SK-N-SH (cell line): ENCODE results near the gene THSD4. TPM values are rescaled to one million over a fixed set of nuclear protein-coding genes. Genes with fewer than 3 reads are reported as not detected.
"Not testable (repeated sequence)": the region's sequence is repeated elsewhere in the genome, so short reads cannot be mapped to it uniquely, and the experiment has no call there.

ENCODE experiments used
- CTCF ChIA-PET: fragments of 300-600, 350-600 bp; formaldehyde crosslinking; extraction: SDS; loops from one replicate; lab custom pipeline; 2021; lab: Yijun Ruan, JAX
- POLR2A ChIA-PET: fragments of 350-600 bp; sonication (Branson Sonifier 250); formaldehyde crosslinking; extraction: SDS; loops from one replicate; lab custom pipeline; 2020; ENCODE audit warnings: antibody characterized with exemption, inconsistent platforms; lab: Yijun Ruan, JAX
- DNase-seq: peaks from one replicate; pipeline ENCODE4 v3.0.0; 2012
- H2AFZ ChIP-seq: fragments of 200-600 bp; sonication (generic); 2 replicates; pipeline ENCODE4 v1.8.1; 2016; ENCODE audit warnings: antibody characterized with exemption, mild to moderate bottlenecking, low read depth
- H3F3A ChIP-seq: fragments of 200-600 bp; sonication (generic); replicated peaks from 2 replicates; pipeline ENCODE3; 2016; ENCODE audit warnings: antibody characterized with exemption, mild to moderate bottlenecking; ENCODE audit not compliant: insufficient read depth
- H3K27ac ChIP-seq, 2 experiments: fragments of 200-500 bp in 1 of 2; fragments of 200-600 bp in 1 of 2; sonication (Bioruptor generic) in 1 of 2; sonication (generic), shearing (Covaris generic) in 1 of 2; 2 replicates each; pipeline versions ENCODE4 v1.5.1 to v1.6.1; 2014 to 2016; ENCODE audit warnings: low read depth in 2 of 2, inconsistent platforms in 1 of 2, low read length in 1 of 2, mild to moderate bottlenecking in 1 of 2, mixed read lengths in 1 of 2
- H3K27me3 ChIP-seq: fragments of 200-600 bp; sonication (generic), shearing (Covaris generic); 2 replicates; pipeline ENCODE4 v1.6.1; 2016; ENCODE audit warnings: mixed run types; ENCODE audit not compliant: insufficient read depth
- H3K36me3 ChIP-seq, 2 experiments: fragments of 200-500 bp in 1 of 2; fragments of 200-600 bp in 1 of 2; sonication (Bioruptor generic) in 1 of 2; sonication (generic) in 1 of 2; replicated peaks in 1 of 2; 2 replicates each; pipeline versions ENCODE3 to v1.5.1; 2014 to 2016; ENCODE audit warnings: low read length in 1 of 2, mild to moderate bottlenecking in 1 of 2; ENCODE audit not compliant: insufficient read depth in 2 of 2, control insufficient read depth in 1 of 2
- H3K4me1 ChIP-seq, 2 experiments: fragments of 200-500 bp in 1 of 2; fragments of 200-600 bp in 1 of 2; sonication (Bioruptor generic) in 1 of 2; sonication (generic), shearing (Covaris generic) in 1 of 2; 2 replicates each; pipeline versions ENCODE4 v1.5.1 to v1.6.1; 2014 to 2016; ENCODE audit warnings: low read depth in 1 of 2, low read length in 1 of 2, mixed run types in 1 of 2; ENCODE audit not compliant: insufficient read depth in 2 of 2, control insufficient read depth in 1 of 2
- H3K4me2 ChIP-seq: fragments of 200-600 bp; sonication (generic), shearing (Covaris generic); 2 replicates; pipeline ENCODE4 v1.6.1; 2017; ENCODE audit warnings: mixed run types
- H3K4me3 ChIP-seq, 2 experiments: fragments of 200-500 bp in 1 of 2; fragments of 200-600 bp in 1 of 2; sonication (Bioruptor generic) in 1 of 2; sonication (generic), shearing (Covaris generic) in 1 of 2; 2 replicates each; pipeline versions ENCODE4 v1.5.1 to v1.8.1; 2014 to 2016; ENCODE audit warnings: low read depth in 2 of 2, inconsistent platforms in 1 of 2, low read length in 1 of 2, mild to moderate bottlenecking in 1 of 2, mixed read lengths in 1 of 2, moderate library complexity in 1 of 2
- H3K79me2 ChIP-seq: fragments of 200-600 bp; sonication (generic); 2 replicates; pipeline ENCODE4 v1.8.1; 2017; ENCODE audit warnings: mild to moderate bottlenecking; ENCODE audit not compliant: insufficient read depth
- H3K9ac ChIP-seq: fragments of 200-600 bp; sonication (generic); 2 replicates; pipeline ENCODE4 v1.6.1; 2017; ENCODE audit warnings: mixed run types
- H3K9me2 ChIP-seq: fragments of 200-600 bp; sonication (generic); 2 replicates; pipeline ENCODE4 v1.6.1; 2017; ENCODE audit warnings: mixed run types
- H3K9me3 ChIP-seq: fragments of 200-600 bp; sonication (generic); 2 replicates; pipeline ENCODE4 v1.6.1; 2017; ENCODE audit warnings: mixed run types, mild to moderate bottlenecking, moderate library complexity
- H4K20me1 ChIP-seq: fragments of 200-600 bp; sonication (generic); 2 replicates; pipeline ENCODE4 v1.6.1; 2017; ENCODE audit warnings: mild to moderate bottlenecking, mixed run types; ENCODE audit not compliant: insufficient read depth
- CHD2 ChIP-seq: fragments of 150-350 bp; IDR thresholded peaks from 2 replicates; pipeline ENCODE4 v1.6.1; 2018; ENCODE audit warnings: low read length; ENCODE audit not compliant: partially characterized antibody
- CTCF ChIP-seq: fragments of 200-600 bp; sonication (generic); IDR thresholded peaks from 2 replicates; pipeline ENCODE4 v1.6.1; 2017; ENCODE audit warnings: antibody characterized with exemption, mild to moderate bottlenecking, moderate library complexity
- ELF1 ChIP-seq: IDR thresholded peaks from 2 replicates; pipeline ENCODE4 v1.4.0; 2012
- EZH2phosphoT487 ChIP-seq: fragments of 200-600 bp; sonication (generic); IDR thresholded peaks from 2 replicates; pipeline ENCODE4 v1.6.1; 2017; ENCODE audit warnings: low read depth, mixed run types, mild to moderate bottlenecking, antibody characterized with exemption, moderate library complexity, borderline replicate concordance
- GATA2 ChIP-seq: sonication (generic); formaldehyde crosslinking; IDR thresholded peaks from 2 replicates; pipeline ENCODE4 v1.5.0; 2020; ENCODE audit warnings: mild to moderate bottlenecking, missing genetic modification reagents
- MEF2A ChIP-seq: IDR thresholded peaks from 2 replicates; pipeline ENCODE4 v1.4.0; 2012; ENCODE audit warnings: low read depth, borderline replicate concordance
- RCOR1 ChIP-seq: fragments of 150-350 bp; IDR thresholded peaks from 2 replicates; pipeline ENCODE4 v1.6.1; 2017; ENCODE audit warnings: antibody characterized with exemption, low read length
- RXRA ChIP-seq: IDR thresholded peaks from 2 replicates; pipeline ENCODE4 v1.4.0; 2012; ENCODE audit warnings: low read depth, mild to moderate bottlenecking, borderline replicate concordance
- SIN3A ChIP-seq: IDR thresholded peaks from 2 replicates; pipeline ENCODE4 v1.6.1; 2012; ENCODE audit warnings: low read depth, mild to moderate bottlenecking, low read length, moderate library complexity, borderline replicate concordance
- SMC3 ChIP-seq: IDR thresholded peaks from 2 replicates; pipeline ENCODE4 v1.6.1; 2012; ENCODE audit warnings: low read depth, low read length, improper control_type of control experiment
- USF1 ChIP-seq: IDR thresholded peaks from 2 replicates; pipeline ENCODE4 v1.4.0; 2012; ENCODE audit warnings: low read depth, borderline replicate concordance
- YY1 ChIP-seq: IDR thresholded peaks from 2 replicates; pipeline ENCODE4 v1.4.0; 2012; ENCODE audit warnings: low read depth, mild to moderate bottlenecking
- WGBS: methylation state at CpG from one replicate; pipeline ENCODE4 v1.1.6; 2017; ENCODE audit warnings: low lambda C conversion rate; 5-methylcytosine and 5-hydroxymethylcytosine counted together
- polyA plus RNA-seq, 3 experiments: library from polyadenylated mRNA; depleted of rRNA; stranded (reverse); fragments of >200 nt; gene quantifications; 2 replicates each; pipeline ENCODE4 v1.2.3, GENCODE V29; 2012
- TF ChIP-seq, protein P1 (sequence below): IDR thresholded peaks from 2 replicates; pipeline ENCODE4 v1.6.1; 2012; ENCODE audit warnings: mild to moderate bottlenecking, low read depth, low read length, moderate library complexity
- TF ChIP-seq, protein P2 (sequence below): fragments of 150-350 bp; IDR thresholded peaks from 2 replicates; pipeline ENCODE4 v1.6.1; 2017; ENCODE audit warnings: antibody characterized with exemption, low read length, low read depth, borderline replicate concordance

Gene THSD4
- polyA plus RNA-seq, 1 of the 3 experiments (the other 2 are of a cell fraction): 79.1 TPM

DNA sequence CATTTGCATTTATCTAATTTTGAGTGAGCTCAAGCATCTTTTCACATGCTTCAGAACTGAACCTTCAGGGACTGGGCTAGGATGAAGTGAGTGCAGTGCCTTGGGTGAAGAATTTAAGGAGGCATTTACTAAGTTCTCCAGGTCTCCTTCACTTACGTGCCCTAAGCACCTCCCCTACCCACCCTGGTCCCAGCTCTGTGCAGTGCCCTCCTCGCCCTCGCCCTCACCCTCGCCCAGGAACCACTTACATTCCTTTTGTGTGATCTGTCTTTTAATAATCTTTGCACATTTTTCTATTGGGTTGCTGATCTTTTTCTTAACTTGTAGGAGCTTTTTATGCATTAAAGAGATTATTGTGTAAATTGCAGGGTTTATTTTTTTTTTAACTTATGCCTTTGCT is 322.6 kb downstream of the THSD4 start:
- H3K9me3 ChIP-seq: no peaks in the 10 kb centered on the region
- H3K4me3 ChIP-seq: no peak overlapping the region
- H3K27ac ChIP-seq: no peak overlapping the region
- H3F3A ChIP-seq: no peaks in the 10 kb centered on the region
- H3K4me2 ChIP-seq: no peak overlapping the region; the same call in 1 of the 2 replicates
- H4K20me1 ChIP-seq: no peaks in the 10 kb centered on the region
- H3K9ac ChIP-seq: no peak overlapping the region
- no peak for DNase-seq
- no peaks in the 10 kb centered on the region for H3K27me3 ChIP-seq
- CTCF ChIA-PET: interaction anchor here (0.8 to 2.6 kb wide), 3 partner anchors 10 to 51 kb away, joined by 3 to 6 read pairs (median 3); no protein-coding TSS in a partner anchor
- POLR2A ChIA-PET: no interaction called here
- no peaks in the 10 kb centered on the region for H3K79me2 ChIP-seq
- no peaks in the 10 kb centered on the region for H3K9me2 ChIP-seq
- TF ChIP-seq, protein P1, sequence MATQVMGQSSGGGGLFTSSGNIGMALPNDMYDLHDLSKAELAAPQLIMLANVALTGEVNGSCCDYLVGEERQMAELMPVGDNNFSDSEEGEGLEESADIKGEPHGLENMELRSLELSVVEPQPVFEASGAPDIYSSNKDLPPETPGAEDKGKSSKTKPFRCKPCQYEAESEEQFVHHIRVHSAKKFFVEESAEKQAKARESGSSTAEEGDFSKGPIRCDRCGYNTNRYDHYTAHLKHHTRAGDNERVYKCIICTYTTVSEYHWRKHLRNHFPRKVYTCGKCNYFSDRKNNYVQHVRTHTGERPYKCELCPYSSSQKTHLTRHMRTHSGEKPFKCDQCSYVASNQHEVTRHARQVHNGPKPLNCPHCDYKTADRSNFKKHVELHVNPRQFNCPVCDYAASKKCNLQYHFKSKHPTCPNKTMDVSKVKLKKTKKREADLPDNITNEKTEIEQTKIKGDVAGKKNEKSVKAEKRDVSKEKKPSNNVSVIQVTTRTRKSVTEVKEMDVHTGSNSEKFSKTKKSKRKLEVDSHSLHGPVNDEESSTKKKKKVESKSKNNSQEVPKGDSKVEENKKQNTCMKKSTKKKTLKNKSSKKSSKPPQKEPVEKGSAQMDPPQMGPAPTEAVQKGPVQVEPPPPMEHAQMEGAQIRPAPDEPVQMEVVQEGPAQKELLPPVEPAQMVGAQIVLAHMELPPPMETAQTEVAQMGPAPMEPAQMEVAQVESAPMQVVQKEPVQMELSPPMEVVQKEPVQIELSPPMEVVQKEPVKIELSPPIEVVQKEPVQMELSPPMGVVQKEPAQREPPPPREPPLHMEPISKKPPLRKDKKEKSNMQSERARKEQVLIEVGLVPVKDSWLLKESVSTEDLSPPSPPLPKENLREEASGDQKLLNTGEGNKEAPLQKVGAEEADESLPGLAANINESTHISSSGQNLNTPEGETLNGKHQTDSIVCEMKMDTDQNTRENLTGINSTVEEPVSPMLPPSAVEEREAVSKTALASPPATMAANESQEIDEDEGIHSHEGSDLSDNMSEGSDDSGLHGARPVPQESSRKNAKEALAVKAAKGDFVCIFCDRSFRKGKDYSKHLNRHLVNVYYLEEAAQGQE: no peak
- TF ChIP-seq MEF2A (no peak), EZH2phosphoT487 (no peak), YY1 (no peak), USF1 (no peak), RXRA (no peak), CTCF (no peak), GATA2 (no peak), ELF1 (no peak), CHD2 (no peak), SIN3A (no peak), RCOR1 (no peak), SMC3 (no peak)
- TF ChIP-seq, protein P2, sequence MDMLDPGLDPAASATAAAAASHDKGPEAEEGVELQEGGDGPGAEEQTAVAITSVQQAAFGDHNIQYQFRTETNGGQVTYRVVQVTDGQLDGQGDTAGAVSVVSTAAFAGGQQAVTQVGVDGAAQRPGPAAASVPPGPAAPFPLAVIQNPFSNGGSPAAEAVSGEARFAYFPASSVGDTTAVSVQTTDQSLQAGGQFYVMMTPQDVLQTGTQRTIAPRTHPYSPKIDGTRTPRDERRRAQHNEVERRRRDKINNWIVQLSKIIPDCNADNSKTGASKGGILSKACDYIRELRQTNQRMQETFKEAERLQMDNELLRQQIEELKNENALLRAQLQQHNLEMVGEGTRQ: no peak
- peaks cover 0 to 14% of the 10 kb centered on the region in 2 experiments for H3K36me3 ChIP-seq
- no peak overlapping the region for H2AFZ ChIP-seq
- peaks cover 3 to 7% of the 10 kb centered on the region in 2 experiments; a peak in 3 of 4 replicates for H3K4me1 ChIP-seq
- whole genome bisulfite sequencing: 61% methylated on average over 4 of the region's 4 CpGs

- H3K36me3 ChIP-seq: peaks cover 0 to 14% of the 10 kb centered on the region in 2 experiments
- H3K9me2 ChIP-seq, H3K4me2 ChIP-seq, DNase-seq, H3K9ac ChIP-seq, H3K4me1 ChIP-seq, H3K27me3 ChIP-seq, H3K4me3 ChIP-seq, H2AFZ ChIP-seq, H3F3A ChIP-seq, H4K20me1 ChIP-seq, H3K27ac ChIP-seq, H3K9me3 ChIP-seq, POLR2A ChIA-PET, H3K79me2 ChIP-seq: not testable (repeated sequence)
- 98% methylated on average over 2 of the region's 2 CpGs for WGBS
- CTCF ChIA-PET: interaction anchor here (0.9 to 3.0 kb wide), 19 partner anchors 8 to 615 kb away, joined by 3 to 68 read pairs (median 6); partner anchors contain the start of genes LRRC49, THAP10 and THSD4
Measured at GRCh38 chr15:71439478-71439877, 324.2 kb downstream of the THSD4 start.
